Keratinocyte (primary cell): ENCODE data around the gene EXO5. TPM values are rescaled to one million over a fixed set of nuclear protein-coding genes. Genes with fewer than 3 reads are reported as not detected.

Source experiments
- DNase-seq: peaks from one replicate; pipeline ENCODE4 v3.0.0-alpha.2; 2011; ENCODE audit warnings: low read depth, missing footprints, low spot score
- FAIRE-seq: peaks from 2 replicates; lab custom pipeline; 2011; peaks lifted over from hg19 to GRCh38; lab: Jason Lieb, UNC
- H2AFZ ChIP-seq: 2 replicates; pipeline ENCODE4 v1.6.0; 2012; ENCODE audit warnings: low read length, control low read depth, inconsistent platforms; ENCODE audit not compliant: control insufficient read depth
- H3K27ac ChIP-seq: 2 replicates; pipeline ENCODE4 v1.5.1; 2011; ENCODE audit warnings: low read length; ENCODE audit not compliant: control insufficient read depth, insufficient read depth
- H3K27me3 ChIP-seq: 3 replicates; pipeline ENCODE4 v1.6.0; 2011; ENCODE audit warnings: low read length; ENCODE audit not compliant: control insufficient read depth, insufficient read depth; ENCODE audit errors: extremely low read depth
- H3K36me3 ChIP-seq, 2 experiments: 2 replicates in 1 of 2; 3 replicates in 1 of 2; pipeline ENCODE4 v1.5.1; 2011; ENCODE audit warnings: low read length in 2 of 2, mild to moderate bottlenecking in 1 of 2; ENCODE audit not compliant: control insufficient read depth in 2 of 2, insufficient read depth in 2 of 2; ENCODE audit errors: extremely low read depth in 1 of 2
- H3K4me1 ChIP-seq: 3 replicates; pipeline ENCODE4 v1.5.1; 2011; ENCODE audit warnings: low read length; ENCODE audit not compliant: control insufficient read depth, insufficient read depth; ENCODE audit errors: extremely low read depth
- H3K4me2 ChIP-seq: 3 replicates; pipeline ENCODE4 v1.6.0; 2011; ENCODE audit warnings: low read depth, low read length; ENCODE audit not compliant: control insufficient read depth, insufficient read depth; ENCODE audit errors: extremely low read depth
- H3K4me3 ChIP-seq, 3 experiments: fragments of 200-600 bp in 1 of 3; sonication (generic) in 1 of 3; 2 replicates in 2 of 3; 3 replicates in 1 of 3; pipeline ENCODE4 v1.5.1; 2011 to 2016; ENCODE audit warnings: low read length in 3 of 3, mild to moderate bottlenecking in 3 of 3, control low read depth in 2 of 3, inconsistent platforms in 1 of 3, low read depth in 1 of 3, mixed read lengths in 1 of 3, mixed run types in 1 of 3, moderate library complexity in 1 of 3; ENCODE audit not compliant: control insufficient read depth in 2 of 3, insufficient read depth in 2 of 3; ENCODE audit errors: extremely low read depth in 1 of 3
- H3K79me2 ChIP-seq: 2 replicates; pipeline ENCODE4 v1.6.0; 2012; ENCODE audit warnings: low read length; ENCODE audit not compliant: control insufficient read depth, insufficient read depth
- H3K9ac ChIP-seq: 3 replicates; pipeline ENCODE4 v1.6.0; 2011; ENCODE audit warnings: low read length; ENCODE audit not compliant: control insufficient read depth, insufficient read depth; ENCODE audit errors: extremely low read depth
- H3K9me1 ChIP-seq: 3 replicates; pipeline ENCODE4 v1.6.0; 2011; ENCODE audit warnings: low read length; ENCODE audit not compliant: control insufficient read depth, insufficient read depth; ENCODE audit errors: extremely low read depth
- H3K9me3 ChIP-seq: 2 replicates; pipeline ENCODE4 v1.5.1; 2012; ENCODE audit warnings: low read depth, low read length; ENCODE audit not compliant: control insufficient read depth
- H4K20me1 ChIP-seq: 3 replicates; pipeline ENCODE4 v1.6.0; 2011; ENCODE audit warnings: low read length; ENCODE audit not compliant: control insufficient read depth, insufficient read depth; ENCODE audit errors: extremely low read depth
- EZH2 ChIP-seq: IDR thresholded peaks from one replicate; pipeline ENCODE4 v1.6.1; 2012; ENCODE audit warnings: inconsistent platforms, mild to moderate bottlenecking, low read length, moderate library complexity
- dilution Hi-C: fragments of 300-500 bp; cut with MboI; formaldehyde crosslinking; loops from one replicate; pipeline ENCODE4 v1.7.0; 2020; ENCODE audit warnings: low sequenced_read_pairs; ENCODE audit not compliant: extremely low pct_ligation_motif_present
- polyA plus RNA-seq, 5 experiments: library from polyadenylated mRNA; depleted of rRNA in 3 of 5; stranded (reverse) in 3 of 5; stranded (forward) in 1 of 5; unstranded in 1 of 5; fragments of >200 nt; gene quantifications; 1 replicate in 1 of 5; 2 replicates in 3 of 5; 3 replicates in 1 of 5; pipeline versions ENCODE4 v1.2.1 to v1.2.3, GENCODE V29; 2011 to 2012; ENCODE audit warnings: missing spikeins in 2 of 5, low read depth in 1 of 5, low replicate concordance in 1 of 5
- TF ChIP-seq, protein P1 (sequence below), 3 experiments: IDR thresholded peaks in 1 of 3; conservative IDR thresholded peaks in 1 of 3; optimal IDR thresholded peaks in 1 of 3; 2 replicates in 2 of 3; 3 replicates in 1 of 3; pipeline versions ENCODE3 to v1.5.1; 2011; ENCODE audit warnings: low read length in 3 of 3, mild to moderate bottlenecking in 3 of 3, moderate library complexity in 2 of 3, control low read depth in 1 of 3, inconsistent platforms in 1 of 3; ENCODE audit not compliant: insufficient read depth in 2 of 3; ENCODE audit errors: extremely low read depth in 1 of 3

EXO5 gene
- polyA plus RNA-seq, 1 donor (not counting 4 experiments of a cell fraction or from before 2014, with no cell fraction given) = 8.6 TPM

DNA sequence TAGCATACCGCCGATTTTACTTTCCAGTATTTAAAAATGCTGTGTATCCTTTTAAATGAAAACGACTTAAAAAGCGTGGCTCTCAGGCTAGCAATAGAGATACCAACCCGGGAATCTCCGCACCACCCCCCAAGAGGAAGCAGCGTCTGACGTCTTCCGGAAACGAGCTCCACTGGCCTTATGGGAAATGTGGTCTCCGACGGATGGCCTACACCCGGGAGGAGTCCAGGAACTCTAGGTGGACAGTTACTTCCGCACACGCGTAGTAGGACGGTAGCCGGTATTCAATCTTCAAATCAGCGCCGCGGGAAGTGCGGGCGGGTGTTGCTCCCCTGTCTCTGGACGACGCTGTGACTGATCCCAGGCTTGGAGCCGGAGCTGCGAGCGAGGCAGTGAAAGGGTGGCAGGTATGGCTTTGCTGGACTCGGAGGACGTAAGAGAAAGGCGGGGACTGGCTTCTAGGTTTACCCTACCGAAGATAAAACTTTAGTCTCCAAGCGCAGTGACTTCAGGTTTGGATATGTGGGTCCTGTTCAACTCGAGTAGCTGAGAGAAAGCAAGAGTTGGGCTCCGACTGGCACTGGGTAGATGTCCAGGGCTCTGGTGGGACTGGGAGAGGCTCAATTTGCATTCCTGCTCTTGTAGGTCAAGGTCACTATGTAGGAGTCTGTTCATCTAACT lies 23.0 kb downstream of the EXO5 start, which contains the start of gene ZNF684:
Gene ZNF684, plus strand, starts transcription at position 257 of the 681 bp plus-strand sequence. CDS start 1,530 bp downstream, outside the sequence.
- H3K36me3 ChIP-seq = no peaks in the 10 kb centered on the region
- H3K79me2 ChIP-seq = no peaks in the 10 kb centered on the region
- FAIRE-seq (peak; percentile 89), DNase-seq (peak; percentile 71)
- H3K4me3 ChIP-seq = peak within 1 kb of the TSS; percentile 55 to 91 (median 86)
- H3K4me1 ChIP-seq = peaks cover 5% of the 10 kb centered on the region
- peak within 1 kb of the TSS; percentile 99 for H2AFZ ChIP-seq
- H3K9me3 ChIP-seq = no peaks in the 10 kb centered on the region
- H4K20me1 ChIP-seq = no peaks in the 10 kb centered on the region
- no peaks in the 10 kb centered on the region for H3K27me3 ChIP-seq
- H3K4me2 ChIP-seq = peak within 1 kb of the TSS; percentile 96
- peak within 1 kb of the TSS; percentile 75 for H3K9ac ChIP-seq
- peak within 1 kb of the TSS; percentile 56 for H3K27ac ChIP-seq
- dilution Hi-C loops = no loop called here
- TF ChIP-seq EZH2 = no peak
- TF ChIP-seq, protein P1, sequence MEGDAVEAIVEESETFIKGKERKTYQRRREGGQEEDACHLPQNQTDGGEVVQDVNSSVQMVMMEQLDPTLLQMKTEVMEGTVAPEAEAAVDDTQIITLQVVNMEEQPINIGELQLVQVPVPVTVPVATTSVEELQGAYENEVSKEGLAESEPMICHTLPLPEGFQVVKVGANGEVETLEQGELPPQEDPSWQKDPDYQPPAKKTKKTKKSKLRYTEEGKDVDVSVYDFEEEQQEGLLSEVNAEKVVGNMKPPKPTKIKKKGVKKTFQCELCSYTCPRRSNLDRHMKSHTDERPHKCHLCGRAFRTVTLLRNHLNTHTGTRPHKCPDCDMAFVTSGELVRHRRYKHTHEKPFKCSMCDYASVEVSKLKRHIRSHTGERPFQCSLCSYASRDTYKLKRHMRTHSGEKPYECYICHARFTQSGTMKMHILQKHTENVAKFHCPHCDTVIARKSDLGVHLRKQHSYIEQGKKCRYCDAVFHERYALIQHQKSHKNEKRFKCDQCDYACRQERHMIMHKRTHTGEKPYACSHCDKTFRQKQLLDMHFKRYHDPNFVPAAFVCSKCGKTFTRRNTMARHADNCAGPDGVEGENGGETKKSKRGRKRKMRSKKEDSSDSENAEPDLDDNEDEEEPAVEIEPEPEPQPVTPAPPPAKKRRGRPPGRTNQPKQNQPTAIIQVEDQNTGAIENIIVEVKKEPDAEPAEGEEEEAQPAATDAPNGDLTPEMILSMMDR (optimal IDR thresholded peaks at IDR 0.05 in 1 of 3, IDR thresholded peaks at IDR 0.05 in 1 of 3, conservative IDR thresholded peaks at IDR 0.05 in 1 of 3; ENCODE audit: extremely low read depth in 1 of 3, insufficient read depth in 2 of 3, low read length in 3 of 3) = no peak
- no peaks in the 10 kb centered on the region for H3K9me1 ChIP-seq

DNA sequence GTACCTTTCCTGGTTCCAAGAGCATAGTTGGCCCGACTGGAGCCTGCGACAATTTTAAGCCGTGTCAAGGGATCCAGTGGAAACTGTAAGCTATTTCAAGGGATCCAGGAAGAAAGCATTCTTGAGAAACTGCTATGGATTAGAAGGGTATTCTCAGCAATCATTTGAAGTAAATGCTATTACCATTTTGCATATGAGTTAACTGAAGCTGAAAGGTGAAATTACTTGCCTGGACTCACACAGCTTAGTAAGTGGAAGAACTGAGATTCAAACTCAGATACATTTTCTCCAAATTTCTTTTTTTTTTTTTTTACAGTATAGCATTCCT lies 23.5 kb downstream of the EXO5 start:
- Histone ChIP-seq H3K9ac (peak overlapping the region; percentile 75), H3K27ac (peak overlapping the region; percentile 56), H3K4me1 (peaks cover 5% of the 10 kb centered on the region), H3K9me3 (no peaks in the 10 kb centered on the region), H4K20me1 (no peaks in the 10 kb centered on the region), H3K79me2 (no peaks in the 10 kb centered on the region), H3K4me2 (peak overlapping the region; percentile 96), H3K9me1 (no peaks in the 10 kb centered on the region), H2AFZ (peak overlapping the region; percentile 99), H3K36me3 (no peaks in the 10 kb centered on the region), H3K4me3 (peak overlapping the region; percentile 55 to 91 (median 86)), H3K27me3 (no peaks in the 10 kb centered on the region)
- FAIRE-seq = no peak
- dilution Hi-C loops = no loop called here
- DNase-seq = no peak
- TF ChIP-seq EZH2 = no peak
- TF ChIP-seq, protein P1 (optimal IDR thresholded peaks at IDR 0.05 in 1 of 3, IDR thresholded peaks at IDR 0.05 in 1 of 3, conservative IDR thresholded peaks at IDR 0.05 in 1 of 3; ENCODE audit: extremely low read depth in 1 of 3, insufficient read depth in 2 of 3, low read length in 3 of 3) = no peak
